OCI-LY3 (cell line): Measurements from ENCODE around the gene IL17RA.

Source experiments
- H2AFZ ChIP-seq: fragments of 200-600, 300-600 bp; shearing (Covaris generic); 2 replicates; pipeline ENCODE4 v1.6.0; 2014; ENCODE audit warnings: antibody characterized with exemption, low read depth, low read length
- H3K27ac ChIP-seq: fragments of 200-600, 300-600 bp; sonication (generic); 2 replicates; pipeline ENCODE4 v1.5.1; 2014; ENCODE audit warnings: mild to moderate bottlenecking, low read length, moderate library complexity, mixed read lengths
- H3K27me3 ChIP-seq: fragments of 200-600, 300-600 bp; sonication (generic); 2 replicates; pipeline ENCODE4 v1.6.1; 2014; ENCODE audit warnings: low read depth, low read length, mixed read lengths
- H3K36me3 ChIP-seq: fragments of 200-600, 300-600 bp; sonication (generic); replicated peaks from 2 replicates; pipeline ENCODE3; 2014; ENCODE audit warnings: low read depth, low read length, mixed read lengths
- H3K4me1 ChIP-seq: fragments of 300-600, 200-600 bp; sonication (generic); 2 replicates; pipeline ENCODE4 v1.6.1; 2014; ENCODE audit warnings: low read length, mixed read lengths
- H3K4me2 ChIP-seq: fragments of 200-600, 300-600 bp; sonication (generic); 2 replicates; pipeline ENCODE4 v1.6.1; 2014; ENCODE audit warnings: low read length, mixed read lengths
- H3K4me3 ChIP-seq: fragments of 300-600, 200-600 bp; sonication (generic); 2 replicates; pipeline ENCODE4 v1.5.1; 2014; ENCODE audit warnings: antibody characterized with exemption, mild to moderate bottlenecking, low read length, moderate library complexity
- H3K79me2 ChIP-seq: fragments of 300-600, 200-600 bp; shearing (Covaris generic); 2 replicates; pipeline ENCODE4 v1.6.1; 2014; ENCODE audit warnings: mild to moderate bottlenecking, low read length, mixed read lengths
- H3K9ac ChIP-seq: fragments of 300-600, 200-600 bp; shearing (Covaris generic); 2 replicates; pipeline ENCODE4 v1.6.0; 2014; ENCODE audit warnings: mild to moderate bottlenecking, low read length, moderate library complexity
- H3K9me3 ChIP-seq: fragments of 200-600, 300-600 bp; shearing (Covaris generic); 2 replicates; pipeline ENCODE4 v1.6.1; 2014; ENCODE audit warnings: low read length, mixed read lengths; ENCODE audit not compliant: insufficient read depth
- H4K20me1 ChIP-seq: fragments of 200-600, 300-600 bp; sonication (generic); 2 replicates; pipeline ENCODE4 v1.6.1; 2016; ENCODE audit warnings: low read length, mixed read lengths; ENCODE audit not compliant: insufficient read depth
- CTCF ChIP-seq: fragments of 200-600, 300-600 bp; sonication (generic); IDR thresholded peaks from 2 replicates; pipeline ENCODE4 v1.5.1; 2014; ENCODE audit warnings: antibody characterized with exemption, low read length, low read depth
- EZH2phosphoT487 ChIP-seq: fragments of 200-600 bp; shearing (Covaris generic); IDR thresholded peaks from 2 replicates; pipeline ENCODE4 v1.6.1; 2018; ENCODE audit warnings: antibody characterized with exemption, mixed run types, low read depth

IL17RA gene

GRCh38 chr22:17064498-17065100 is 20.2 kb upstream of the IL17RA start:
- TF ChIP-seq EZH2phosphoT487 = no peak
- Histone ChIP-seq H2AFZ (no peak overlapping the region), H3K9ac (no peak overlapping the region), H3K4me1 (no peaks in the 10 kb centered on the region), H3K79me2 (no peaks in the 10 kb centered on the region), H3K9me3 (no peaks in the 10 kb centered on the region), H3K4me2 (no peak overlapping the region), H3K4me3 (no peak overlapping the region), H3K27ac (no peak overlapping the region), H4K20me1 (peaks cover 18% of the 10 kb centered on the region), H3K36me3 (peaks cover 36% of the 10 kb centered on the region), H3K27me3 (no peaks in the 10 kb centered on the region)

GRCh38 chr22:17065433-17065832 is 19.4 kb upstream of the IL17RA start:
- no peaks in the 10 kb centered on the region for H3K4me1 ChIP-seq
- H2AFZ ChIP-seq = no peak overlapping the region
- TF ChIP-seq CTCF (no peak), EZH2phosphoT487 (no peak)
- no peaks in the 10 kb centered on the region for H3K27me3 ChIP-seq
- H3K27ac ChIP-seq = no peak overlapping the region
- peaks cover 33% of the 10 kb centered on the region for H3K36me3 ChIP-seq
- no peaks in the 10 kb centered on the region for H3K79me2 ChIP-seq
- H3K4me2 ChIP-seq = no peak overlapping the region
- peaks cover 13% of the 10 kb centered on the region for H4K20me1 ChIP-seq
- H3K4me3 ChIP-seq = no peak overlapping the region
- no peaks in the 10 kb centered on the region for H3K9me3 ChIP-seq
- H3K9ac ChIP-seq = no peak overlapping the region

DNA sequence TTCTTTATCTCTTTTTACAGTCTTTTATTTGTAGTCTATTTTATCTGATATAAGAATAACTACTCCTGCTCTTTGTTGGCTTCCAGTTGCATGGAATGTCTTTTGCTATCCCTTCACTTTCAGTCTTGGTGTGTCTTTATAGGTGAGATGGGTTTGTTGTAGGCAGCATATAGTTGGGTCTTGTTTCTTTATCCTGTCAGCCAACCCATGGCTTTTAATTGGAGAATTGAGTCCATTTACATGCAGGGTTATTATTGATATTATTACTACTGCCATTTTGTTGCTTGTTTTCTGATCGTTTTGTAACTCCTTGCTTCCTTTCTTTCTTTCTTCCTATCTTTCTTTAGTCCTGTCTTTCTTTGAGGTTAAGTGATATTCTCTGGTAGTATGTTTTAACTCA is 11.9 kb upstream of the IL17RA start:
- no peaks in the 10 kb centered on the region for H3K27me3 ChIP-seq
- peaks cover 13% of the 10 kb centered on the region for H4K20me1 ChIP-seq
- TF ChIP-seq CTCF = no peak
- TF ChIP-seq EZH2phosphoT487 = no peak
- H3K9me3 ChIP-seq = no peaks in the 10 kb centered on the region
- H3K4me3 ChIP-seq = no peak overlapping the region
- peaks cover 3% of the 10 kb centered on the region; the same call in 1 of the 2 replicates for H3K79me2 ChIP-seq
- no peak overlapping the region for H3K4me2 ChIP-seq
- no peaks in the 10 kb centered on the region for H3K4me1 ChIP-seq
- peaks cover 13% of the 10 kb centered on the region for H3K36me3 ChIP-seq
- H3K9ac ChIP-seq = no peak overlapping the region
- H2AFZ ChIP-seq = no peak overlapping the region
- H3K27ac ChIP-seq = no peak overlapping the region

DNA sequence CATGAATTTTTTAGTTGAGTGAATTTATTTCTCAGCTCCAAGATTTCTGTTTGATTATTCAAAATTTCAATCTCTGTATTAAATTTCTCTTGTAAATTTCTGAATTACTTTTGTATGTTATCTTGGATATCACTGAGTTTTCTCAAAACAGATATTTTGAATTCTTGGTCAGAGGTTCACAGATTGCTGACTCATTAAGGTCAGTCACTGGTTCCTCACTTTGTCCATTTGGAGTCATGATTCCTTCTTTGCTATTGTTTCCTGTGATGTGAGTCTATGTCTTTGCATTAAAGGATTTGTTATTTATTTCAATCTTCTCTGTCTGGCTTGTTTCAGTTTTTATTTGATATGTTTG is 10.2 kb upstream of the IL17RA start:
- H3K9ac ChIP-seq = no peak overlapping the region
- peaks cover 3% of the 10 kb centered on the region; the same call in 1 of the 2 replicates for H3K79me2 ChIP-seq

More for the DNA sequence above, 10.2 kb upstream of the IL17RA start:
- no peak overlapping the region for H3K4me2 ChIP-seq
- H3K27ac ChIP-seq = no peak overlapping the region
- H3K9me3 ChIP-seq = no peaks in the 10 kb centered on the region
- TF ChIP-seq CTCF = no peak
- TF ChIP-seq EZH2phosphoT487 = no peak
- H4K20me1 ChIP-seq = peaks cover 11% of the 10 kb centered on the region
- H3K36me3 ChIP-seq = peaks cover 13% of the 10 kb centered on the region
- H3K4me1 ChIP-seq = no peaks in the 10 kb centered on the region
- H3K27me3 ChIP-seq = no peaks in the 10 kb centered on the region
- no peak overlapping the region for H2AFZ ChIP-seq
- no peak overlapping the region for H3K4me3 ChIP-seq
